Measurements from ENCODE around the gene SAMD4A. TPM values are rescaled to one million over a fixed set of nuclear protein-coding genes. Genes with fewer than 3 reads are reported as not detected.

The SAMD4A gene
- total and polyA plus RNA-seq, 11 donors = 45.0 to 247 (median 138) TPM

GRCh38 chr14:54570631-54571415 is 3.9 kb downstream of the SAMD4A start:
- WGBS, 4 donors = 49 to 56% (median 54%) methylated on average over 5 of the region's 5 CpGs
- H3K27ac ChIP-seq = peak overlapping the region in 8 of 12 donors; percentile 9 to 100 (median 96)
- peaks cover 0 to 16% (median 0%) of the 10 kb centered on the region in 12 donors for H3K9me3 ChIP-seq
- no peak for ATAC-seq
- TF ChIP-seq CTCF (IDR thresholded peaks at IDR 0.05) = no peak
- no peak for TF ChIP-seq POLR2A (IDR thresholded peaks at IDR 0.05)
- peak overlapping the region in 6 of 12 donors; percentile 58 to 86 (median 76) for H3K4me3 ChIP-seq
- H3K27me3 ChIP-seq = no peaks in the 10 kb centered on the region
- intact Hi-C loops (cut with DNase I) = loop anchor here in 5 of 10 donors (2.0 to 10.0 kb wide), 5 partner anchors 36 to 120 kb away; no protein-coding TSS in a partner anchor
- peaks cover 3 to 70% (median 42%) of the 10 kb centered on the region in 12 donors for H3K4me1 ChIP-seq
- H3K36me3 ChIP-seq = peaks cover 0 to 23% (median 5%) of the 10 kb centered on the region in 9 donors
- DNase-seq = no peak

GRCh38 chr14:54572316-54572715 is 5.4 kb downstream of the SAMD4A start:
- Histone ChIP-seq H3K4me3 (no peak overlapping the region), H3K36me3 (peaks cover 0 to 28% (median 5%) of the 10 kb centered on the region in 9 donors), H3K27ac (no peak overlapping the region), H3K4me1 (peaks cover 3 to 82% (median 54%) of the 10 kb centered on the region in 12 donors), H3K9me3 (peaks cover 0 to 16% (median 0%) of the 10 kb centered on the region in 12 donors), H3K27me3 (no peaks in the 10 kb centered on the region)
- intact Hi-C loops (cut with DNase I) = loop anchor here in 5 of 10 donors (2.0 to 10.0 kb wide), 5 partner anchors 35 to 120 kb away; no protein-coding TSS in a partner anchor
- WGBS, 4 donors = 93 to 99% (median 95%) methylated on average over 2 of the region's 2 CpGs
- TF ChIP-seq CTCF (IDR thresholded peaks at IDR 0.05) (peak; percentile 16 to 57 (median 32)), POLR2A (IDR thresholded peaks at IDR 0.05) (no peak)
- DNase-seq = no peak
- no peak for ATAC-seq

- no peak for ATAC-seq
- H3K27me3 ChIP-seq = no peaks in the 10 kb centered on the region
- H3K9me3 ChIP-seq = peaks cover 0 to 16% (median 0%) of the 10 kb centered on the region in 12 donors
- intact Hi-C loops (cut with DNase I) = loop anchor here in 5 of 10 donors (5.0 to 10.0 kb wide), 4 partner anchors 33 to 70 kb away; no protein-coding TSS in a partner anchor
- H3K36me3 ChIP-seq = peaks cover 0 to 28% (median 5%) of the 10 kb centered on the region in 9 donors
- no peak overlapping the region for H3K4me3 ChIP-seq
- H3K27ac ChIP-seq = peak overlapping the region in 2 of 12 donors; percentile 3 to 41
- whole genome bisulfite sequencing, 4 donors = 57 to 65% (median 62%) methylated on average over 6 of the region's 6 CpGs
- peaks cover 3 to 82% (median 51%) of the 10 kb centered on the region in 12 donors for H3K4me1 ChIP-seq
- TF ChIP-seq CTCF (IDR thresholded peaks at IDR 0.05) (no peak), POLR2A (IDR thresholded peaks at IDR 0.05) (no peak)
- no peak for DNase-seq
These were observed 7.6 kb downstream of the SAMD4A start for GRCh38 chr14:54574528-54574927.

GRCh38 chr14:54577494-54577893 is 10.6 kb downstream of the SAMD4A start:
- TF ChIP-seq CTCF (IDR thresholded peaks at IDR 0.05) = no peak
- TF ChIP-seq POLR2A (IDR thresholded peaks at IDR 0.05) = no peak
- 68 to 85% (median 81%) methylated on average over 6 of the region's 6 CpGs for WGBS, 4 donors
- peaks cover 0 to 12% (median 0%) of the 10 kb centered on the region in 12 donors for H3K9me3 ChIP-seq
- H3K36me3 ChIP-seq = peaks cover 0 to 20% (median 0%) of the 10 kb centered on the region in 9 donors
- H3K27ac ChIP-seq = peak overlapping the region in 1 of 12 donors; percentile 40
- H3K4me3 ChIP-seq = no peak overlapping the region
- ATAC-seq = no peak
- intact Hi-C loops (cut with DNase I) = loop anchor here in 4 of 10 donors (10.0 kb wide), 3 partner anchors 47 to 67 kb away; no protein-coding TSS in a partner anchor
- peaks cover 3 to 86% (median 46%) of the 10 kb centered on the region in 12 donors for H3K4me1 ChIP-seq
- no peaks in the 10 kb centered on the region for H3K27me3 ChIP-seq
- no peak for DNase-seq
